ENCODE data around the gene SLC25A30. TPM values are rescaled to one million over a fixed set of nuclear protein-coding genes. Genes with fewer than 3 reads are reported as not detected.

SLC25A30 gene
- total and polyA plus RNA-seq, 2 donors (not counting 1 experiment from before 2014, with no cell fraction given), result 11.2 to 16.9 TPM

DNA sequence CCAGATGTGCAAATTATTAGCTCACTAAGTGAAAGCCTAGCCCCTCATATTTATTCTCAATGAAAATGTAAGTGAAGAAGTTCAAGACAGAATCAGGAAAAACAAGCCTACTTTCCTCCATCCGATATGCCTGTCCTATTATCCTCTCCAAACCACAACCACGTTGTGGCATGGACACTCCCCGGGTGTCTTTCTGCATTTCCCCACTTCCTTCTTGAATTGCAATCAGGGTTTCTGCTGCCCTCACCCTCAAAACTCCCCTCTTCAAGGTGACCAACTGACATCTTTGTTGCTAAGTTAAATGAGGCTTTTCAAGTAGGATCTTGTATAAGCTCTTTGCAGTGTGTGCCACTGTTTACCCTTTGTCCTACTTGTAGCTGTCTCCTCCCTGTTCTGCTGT is 11.8 kb downstream of the SLC25A30 start:
- H3K4me3 ChIP-seq (ENCODE audit: control extremely low read depth in 1 of 5, extremely low read depth in 1 of 5, insufficient read depth in 1 of 5, low read depth in 2 of 5, low read length in 4 of 5), result no peak overlapping the region
- TF ChIP-seq CTCF (IDR thresholded peaks at IDR 0.05), result no peak
- TF ChIP-seq EZH2 (IDR thresholded peaks at IDR 0.05; ENCODE audit: borderline replicate concordance, insufficient read depth, low read depth, low read length, poor library complexity, severe bottlenecking), result no peak
- peaks cover 11 to 73% of the 10 kb centered on the region in 2 experiments for H3K36me3 ChIP-seq (replicated peaks in 1 of 2; ENCODE audit: control extremely low read depth in 1 of 2, control insufficient read depth in 1 of 2, extremely low read depth in 1 of 2, insufficient read depth in 2 of 2, low read length in 1 of 2)
- Mint-ChIP-seq H3K27me3 (no peaks in the 10 kb centered on the region), H3K27ac (no peak overlapping the region), H3K9me3 (ENCODE audit: insufficient read depth) (no peaks in the 10 kb centered on the region), H3K4me3 (no peak overlapping the region), H3K4me1 (peaks cover 4% of the 10 kb centered on the region)
- H3K27ac ChIP-seq (ENCODE audit: low read length in 2 of 2), result no peak overlapping the region
- no peak overlapping the region for H2AFZ ChIP-seq (ENCODE audit: insufficient read depth, low read depth, low read length, poor library complexity, severe bottlenecking)
- POLR2A ChIA-PET, result no interaction called here
- no peaks in the 10 kb centered on the region for H3K27me3 ChIP-seq (replicated peaks in 1 of 4; ENCODE audit: control extremely low read depth in 1 of 4, control insufficient read depth in 3 of 4, insufficient read depth in 4 of 4, low read length in 3 of 4)
- no peaks in the 10 kb centered on the region for H3K4me1 ChIP-seq (ENCODE audit: control insufficient read depth in 2 of 2, insufficient read depth in 2 of 2, low read length in 2 of 2)
- no peaks in the 10 kb centered on the region for H3K9me3 ChIP-seq (ENCODE audit: control extremely low read depth in 1 of 3, control insufficient read depth in 2 of 3, insufficient read depth in 1 of 3, low read length in 2 of 3)
- peaks cover 15% of the 10 kb centered on the region for H3K79me2 ChIP-seq (ENCODE audit: control insufficient read depth, insufficient read depth, low read length)
- CTCF ChIA-PET, result interaction anchor here (0.6 to 0.9 kb wide), 2 partner anchors 22 to 107 kb away, joined by 3 read pairs; no protein-coding TSS in a partner anchor
- DNase-seq (no peak), ATAC-seq (ENCODE audit: low read depth) (no peak)
- 26% methylated on average over 3 of the region's 3 CpGs for WGBS (ENCODE audit: insufficient coverage)
- intact Hi-C loops (cut with micrococcal nuclease), result no loop called here
- no peak overlapping the region for H3K4me2 ChIP-seq (replicated peaks; ENCODE audit: low read depth, low read length, poor library complexity, severe bottlenecking)
- H3K9ac ChIP-seq (ENCODE audit: low read length), result no peak overlapping the region
- no peaks in the 10 kb centered on the region for H4K20me1 ChIP-seq (ENCODE audit: control insufficient read depth, insufficient read depth, low read length, poor library complexity, severe bottlenecking)

DNA sequence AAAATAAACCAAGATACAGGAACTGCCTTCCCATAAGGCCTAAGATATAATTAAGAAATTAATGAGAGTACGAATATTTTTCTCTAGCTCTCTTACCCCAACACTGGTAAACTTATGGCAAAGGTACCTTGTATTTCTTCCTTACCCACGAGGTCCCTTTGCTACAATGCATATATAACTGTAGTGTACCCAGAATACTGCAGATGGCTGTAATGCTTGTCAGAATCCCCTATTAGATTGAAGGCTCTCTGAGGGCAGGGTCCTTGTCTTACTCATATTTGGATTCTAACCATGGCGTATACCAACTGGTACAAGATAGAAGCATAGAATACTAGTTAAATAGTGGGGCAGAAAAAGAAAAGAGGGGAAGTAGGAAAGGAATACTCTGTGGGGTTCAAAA is 15.1 kb downstream of the SLC25A30 start:
- no peaks in the 10 kb centered on the region for H4K20me1 ChIP-seq (ENCODE audit: control insufficient read depth, insufficient read depth, low read length, poor library complexity, severe bottlenecking)
- CTCF ChIA-PET, result interaction anchor here (0.9 to 1.3 kb wide), 4 partner anchors 9 to 31 kb away, joined by 3 to 6 read pairs (median 4); no protein-coding TSS in a partner anchor
- intact Hi-C loops (cut with micrococcal nuclease), result no loop called here
- H3K4me3 ChIP-seq (ENCODE audit: control extremely low read depth in 1 of 5, extremely low read depth in 1 of 5, insufficient read depth in 1 of 5, low read depth in 2 of 5, low read length in 4 of 5), result no peak overlapping the region
- H3K36me3 ChIP-seq (replicated peaks in 1 of 2; ENCODE audit: control extremely low read depth in 1 of 2, control insufficient read depth in 1 of 2, extremely low read depth in 1 of 2, insufficient read depth in 2 of 2, low read length in 1 of 2), result peaks cover 15 to 86% of the 10 kb centered on the region in 2 experiments
- no peak overlapping the region for H3K27ac ChIP-seq (ENCODE audit: low read length in 2 of 2)
- H3K9me3 Mint-ChIP-seq (ENCODE audit: insufficient read depth), result no peaks in the 10 kb centered on the region
- H3K27me3 Mint-ChIP-seq, result no peaks in the 10 kb centered on the region
- H3K9ac ChIP-seq (ENCODE audit: low read length), result no peak overlapping the region
- no peak overlapping the region for H3K27ac Mint-ChIP-seq
- DNase-seq (no peak), ATAC-seq (ENCODE audit: low read depth) (no peak)
- POLR2A ChIA-PET, result no interaction called here
- TF ChIP-seq CTCF (IDR thresholded peaks at IDR 0.05) (no peak), EZH2 (IDR thresholded peaks at IDR 0.05; ENCODE audit: borderline replicate concordance, insufficient read depth, low read depth, low read length, poor library complexity, severe bottlenecking) (no peak)
- H3K9me3 ChIP-seq (ENCODE audit: control extremely low read depth in 1 of 3, control insufficient read depth in 2 of 3, insufficient read depth in 1 of 3, low read length in 2 of 3), result no peaks in the 10 kb centered on the region
- no peaks in the 10 kb centered on the region for H3K27me3 ChIP-seq (replicated peaks in 1 of 4; ENCODE audit: control extremely low read depth in 1 of 4, control insufficient read depth in 3 of 4, insufficient read depth in 4 of 4, low read length in 3 of 4)
- H2AFZ ChIP-seq (ENCODE audit: insufficient read depth, low read depth, low read length, poor library complexity, severe bottlenecking), result no peak overlapping the region
- no peak overlapping the region for H3K4me3 Mint-ChIP-seq
- 100% methylated on average over 1 of the region's 3 CpGs for WGBS (ENCODE audit: insufficient coverage)
- H3K4me2 ChIP-seq (replicated peaks; ENCODE audit: low read depth, low read length, poor library complexity, severe bottlenecking), result no peak overlapping the region
- no peaks in the 10 kb centered on the region for H3K4me1 ChIP-seq (ENCODE audit: control insufficient read depth in 2 of 2, insufficient read depth in 2 of 2, low read length in 2 of 2)
- H3K4me1 Mint-ChIP-seq, result no peaks in the 10 kb centered on the region
- no peaks in the 10 kb centered on the region for H3K79me2 ChIP-seq (ENCODE audit: control insufficient read depth, insufficient read depth, low read length)

Data from B cell (primary cell).